GM18505 (cell line): ENCODE data around the gene MYLK.

Source experiments
- ATAC-seq: cut with Tn5 transposase; IDR thresholded peaks from one replicate; pipeline ENCODE4 v1.9.1; 2021; ENCODE audit not compliant: unreplicated experiment
- POLR2A ChIP-seq: IDR thresholded peaks from 4 replicates; pipeline ENCODE4 v1.6.1; 2011; ENCODE audit warnings: borderline replicate concordance; ENCODE audit not compliant: insufficient read depth, insufficient read length; ENCODE audit errors: extremely low read depth

The MYLK gene

DNA sequence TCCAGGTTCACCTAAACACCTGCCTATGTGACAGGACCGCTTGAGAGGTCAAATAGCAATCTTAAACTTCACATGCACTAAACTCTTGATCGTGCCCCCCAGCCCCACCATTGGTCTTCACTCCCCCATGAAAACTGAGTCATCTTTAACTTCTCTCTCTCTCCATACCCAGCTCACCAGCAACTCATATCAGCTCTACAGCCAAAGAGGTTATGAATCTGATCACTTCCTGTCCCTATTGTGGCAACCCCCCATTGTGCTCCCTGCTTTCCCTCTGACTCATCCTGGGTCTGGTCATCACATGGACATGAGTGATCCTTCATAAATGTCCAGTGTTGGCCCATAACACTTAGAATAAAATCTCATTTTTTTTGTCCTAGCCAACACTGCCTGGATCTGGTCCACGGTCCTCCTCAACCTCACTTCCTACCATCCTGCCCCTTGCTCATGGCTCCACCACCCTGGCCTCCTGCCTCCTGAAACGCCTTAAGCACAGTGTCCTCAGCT lies 195.8 kb downstream of the MYLK start:
- ATAC-seq, result no peak
- TF ChIP-seq POLR2A, result no peak

DNA sequence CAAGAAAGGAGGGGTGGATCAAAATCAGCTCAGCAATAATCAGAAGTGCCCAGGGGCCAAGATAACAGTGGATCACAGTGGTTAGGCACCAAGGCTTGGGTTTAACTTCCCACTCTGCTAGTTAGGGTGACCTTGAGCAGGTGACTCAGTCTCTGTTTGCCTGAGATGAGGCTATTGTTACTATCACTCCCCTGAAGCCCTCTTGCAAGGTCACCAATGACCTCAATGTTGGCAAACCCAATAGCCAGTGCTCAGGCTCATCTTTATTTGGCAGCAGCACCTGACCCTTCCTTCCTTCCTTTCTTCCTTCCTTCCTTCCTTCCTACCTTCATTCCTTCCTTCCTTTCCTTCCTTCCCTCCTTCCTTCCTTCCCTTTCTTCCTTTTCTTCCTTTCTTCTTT lies 196.8 kb downstream of the MYLK start:
- no peak for TF ChIP-seq POLR2A
- no peak for ATAC-seq

DNA sequence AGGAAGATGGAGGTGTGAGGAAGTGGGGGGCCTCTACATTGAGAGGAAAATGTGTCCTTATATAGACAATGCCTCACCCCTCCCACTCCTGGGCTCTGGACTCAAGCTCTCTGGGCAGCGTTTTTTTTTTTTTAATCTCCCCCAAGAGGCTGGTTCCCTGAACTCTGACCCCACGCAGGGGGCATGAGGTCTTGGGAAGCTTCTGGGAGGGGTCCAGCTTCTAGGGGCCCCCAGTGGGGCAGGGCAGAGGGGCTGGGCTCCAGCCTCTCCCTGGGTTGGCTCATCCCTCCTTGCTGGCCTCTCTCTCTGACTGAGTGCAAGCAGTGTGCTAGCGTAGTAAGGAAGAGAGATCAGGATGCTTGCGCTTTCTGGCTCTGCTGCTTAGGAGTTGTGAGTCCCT lies 197.9 kb downstream of the MYLK start:
- ATAC-seq, result no peak
- no peak for TF ChIP-seq POLR2A

DNA sequence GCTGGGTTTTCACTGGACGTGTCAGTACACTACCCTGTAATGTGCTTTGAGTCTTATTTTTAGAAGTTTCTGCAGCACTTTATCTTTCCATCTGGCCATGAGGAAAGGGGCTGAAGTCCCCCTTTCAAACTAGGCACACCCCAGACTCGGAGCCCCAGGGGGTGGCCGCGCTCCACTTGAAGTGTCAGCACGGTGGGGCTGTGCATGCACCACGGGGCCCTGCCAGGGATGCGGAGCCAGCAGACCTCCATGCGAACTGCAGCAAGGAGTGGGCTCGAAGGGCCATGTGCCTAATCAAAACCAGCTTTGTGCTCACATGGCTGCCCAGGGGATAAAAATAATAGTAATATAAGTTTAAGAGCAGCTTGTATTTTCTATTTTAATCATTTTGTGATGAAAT lies 198.4 kb downstream of the MYLK start:
- ATAC-seq, result no peak
- TF ChIP-seq POLR2A, result no peak

DNA sequence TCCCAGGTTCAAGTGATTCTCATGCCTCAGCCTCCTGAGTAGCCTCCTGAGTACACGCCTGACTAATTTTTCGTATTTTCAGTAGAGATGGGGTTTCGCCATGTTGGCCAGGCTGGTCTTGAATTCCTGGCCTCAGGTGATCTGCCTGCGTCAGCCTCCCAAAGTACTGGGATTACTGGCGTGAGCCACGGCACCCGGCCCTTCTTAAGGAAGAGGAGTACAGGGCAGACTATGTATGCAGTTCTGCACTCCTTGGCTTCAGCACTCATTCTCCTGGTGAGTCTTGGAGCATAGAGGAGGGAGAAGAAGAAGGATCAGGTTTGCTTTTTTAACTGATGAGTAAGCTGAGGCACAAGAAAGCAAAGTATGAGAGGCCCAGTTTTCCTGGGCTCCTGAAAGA lies 199.5 kb downstream of the MYLK start:
- ATAC-seq, result no peak
- no peak for TF ChIP-seq POLR2A

DNA sequence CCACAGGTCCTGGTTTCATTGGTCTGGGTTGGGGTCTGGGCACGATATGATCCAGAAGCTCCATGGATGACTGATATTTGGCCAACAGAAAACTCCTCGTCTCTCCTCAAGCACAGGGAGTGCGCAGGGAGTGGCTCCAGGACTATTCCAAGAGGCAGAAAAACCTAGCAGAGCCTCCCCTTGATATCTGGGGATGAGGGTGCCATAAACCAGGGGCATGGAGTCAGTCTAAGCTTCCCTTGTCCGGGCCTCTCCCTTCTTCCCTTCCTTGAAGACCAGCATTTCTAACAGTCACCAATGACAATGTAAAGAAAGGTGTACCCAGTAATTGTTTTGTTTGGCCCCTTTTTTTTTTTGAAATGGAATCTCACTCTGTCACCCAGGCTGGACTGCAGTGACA lies 199.9 kb downstream of the MYLK start:
- TF ChIP-seq POLR2A, result no peak
- ATAC-seq, result no peak

DNA sequence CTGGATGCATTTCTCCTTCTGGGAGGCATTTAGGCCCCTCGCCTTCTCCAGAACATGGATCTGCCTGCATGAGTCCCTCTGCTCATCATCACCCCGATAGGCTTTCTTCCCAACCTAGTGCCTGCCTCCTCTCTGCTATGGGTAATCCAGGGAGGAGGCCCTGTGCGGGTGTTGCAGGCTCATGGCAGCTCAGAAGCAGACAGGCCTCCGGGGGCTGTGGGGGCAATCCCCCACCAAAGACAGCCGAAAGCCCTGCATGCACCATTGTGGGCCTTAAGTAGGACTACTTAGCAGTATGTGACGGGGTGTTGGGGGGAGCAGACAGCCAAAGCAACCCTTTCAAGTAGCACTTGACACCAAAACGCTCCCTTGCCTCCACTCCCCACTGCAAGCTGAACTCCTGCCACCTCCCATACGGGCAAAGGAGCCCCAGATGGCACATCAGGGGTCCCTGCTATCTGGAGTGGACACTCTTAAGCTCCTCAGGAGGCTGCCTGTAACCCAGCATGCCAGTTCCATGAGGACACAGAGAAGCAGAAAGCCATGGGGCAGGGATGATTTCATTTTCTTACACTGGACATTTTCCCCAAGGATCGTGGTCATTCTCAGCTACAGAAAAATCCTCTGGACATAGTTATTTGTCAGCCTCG lies 200.5 kb downstream of the MYLK start:
- no peak for ATAC-seq
- TF ChIP-seq POLR2A, result no peak

DNA sequence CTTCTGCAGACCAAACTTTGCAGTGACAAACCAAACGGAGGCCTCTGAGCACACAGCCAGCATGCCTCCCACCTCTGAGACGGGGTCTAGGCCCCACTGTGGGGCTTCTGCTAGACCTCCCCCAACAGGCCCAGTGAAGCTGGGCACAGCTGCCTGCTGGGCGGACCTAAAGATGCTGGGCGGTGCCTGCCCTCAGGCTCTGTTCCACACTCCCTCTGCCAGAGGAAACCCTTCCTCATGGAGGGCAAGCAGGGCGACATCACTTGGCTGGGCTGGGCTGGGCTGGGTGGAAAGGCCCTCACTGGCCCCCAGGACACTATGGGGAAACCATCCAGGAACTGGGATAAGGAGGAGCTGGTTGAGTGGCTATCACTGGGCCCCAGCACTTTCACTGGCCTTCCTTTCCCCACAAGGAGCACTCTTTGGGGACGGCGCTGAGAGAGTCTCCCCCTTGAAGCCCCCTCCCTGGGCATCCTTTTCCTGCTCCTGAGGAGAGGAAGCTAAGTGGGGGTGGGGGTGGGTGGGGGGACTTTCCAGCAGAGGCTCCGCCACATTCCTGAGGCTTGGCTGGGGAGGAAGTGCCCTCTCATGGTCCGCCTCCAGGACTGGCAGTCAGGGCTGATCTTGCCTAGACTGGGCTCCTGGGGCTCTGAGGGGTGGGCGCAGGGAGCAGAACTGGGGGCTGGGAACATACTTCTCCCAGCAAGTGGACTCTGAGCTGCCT lies 201.2 kb downstream of the MYLK start:
- no peak for TF ChIP-seq POLR2A
- ATAC-seq, result no peak

DNA sequence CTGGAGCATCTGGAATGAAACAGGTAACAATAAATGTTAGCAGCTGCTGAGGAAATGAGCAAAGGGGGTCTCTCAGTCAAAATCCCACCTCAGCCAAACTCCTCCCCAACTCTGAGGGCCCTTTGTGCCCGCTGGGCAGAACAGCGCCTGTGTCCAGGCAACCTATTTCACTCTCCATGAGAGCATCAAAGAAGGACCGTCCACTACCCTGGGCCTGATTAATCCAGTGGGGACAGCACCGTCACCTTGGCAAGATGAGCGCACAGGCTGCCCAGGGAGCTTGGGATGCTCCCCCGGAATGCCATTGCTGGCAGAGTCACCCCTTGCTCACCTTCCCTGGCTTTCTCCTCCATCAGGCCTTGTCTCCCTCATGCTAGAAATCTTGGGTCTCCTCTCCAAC lies 201.8 kb downstream of the MYLK start:
- no peak for TF ChIP-seq POLR2A
- no peak for ATAC-seq

DNA sequence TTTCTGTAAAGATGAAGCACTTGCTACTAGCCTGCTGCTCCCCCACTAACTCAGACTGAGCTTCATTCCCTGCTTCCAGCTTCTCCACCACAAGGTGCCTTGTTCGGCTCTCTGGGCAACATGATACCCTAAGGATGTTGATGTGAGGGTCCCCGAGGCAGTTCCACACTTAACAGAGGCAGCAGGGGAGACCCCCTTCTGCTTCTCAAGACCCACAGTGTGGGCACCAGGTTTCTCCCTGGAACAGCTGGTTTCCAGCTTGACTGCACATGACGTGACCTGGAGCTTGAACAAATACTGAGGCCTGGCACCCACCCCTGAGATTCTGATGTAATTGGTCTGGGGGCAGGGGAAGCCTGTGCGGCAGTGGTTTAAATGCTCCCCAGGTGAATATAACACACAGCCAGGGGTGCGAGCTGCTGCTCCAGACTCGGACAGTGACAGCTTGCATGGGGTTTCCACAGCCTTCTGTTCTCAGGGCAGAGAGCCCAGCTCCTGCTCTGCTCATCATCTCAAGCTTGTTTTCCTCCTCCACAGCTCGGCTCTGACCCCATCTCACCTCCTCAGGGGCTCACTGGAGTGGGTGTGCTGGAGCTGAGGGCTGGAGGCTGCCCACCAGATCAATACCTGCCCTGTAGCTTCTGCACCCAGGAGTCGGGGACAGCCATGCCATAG lies 204.3 kb downstream of the MYLK start:
- no peak for TF ChIP-seq POLR2A
- ATAC-seq, result no peak

DNA sequence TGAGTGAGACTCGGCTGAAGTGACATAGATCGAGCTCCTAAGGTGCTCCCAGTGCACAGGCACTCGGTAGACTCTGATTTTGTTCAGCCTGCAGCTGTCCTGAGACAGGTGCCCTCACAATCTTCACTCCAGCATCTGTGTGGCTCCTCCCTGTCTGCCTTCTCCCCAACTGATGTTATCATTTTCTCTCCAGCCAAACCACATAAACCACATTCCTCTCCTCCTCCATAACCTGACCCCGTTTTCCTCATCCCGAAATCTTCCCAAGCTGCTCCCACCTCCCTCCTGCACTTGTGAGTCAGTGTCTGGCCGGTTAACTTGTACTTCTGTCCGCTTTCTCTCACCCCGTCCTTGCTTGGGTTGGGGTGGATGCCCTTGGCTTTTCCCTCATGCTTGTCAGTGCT lies 206.0 kb downstream of the MYLK start:
- ATAC-seq, result no peak
- no peak for TF ChIP-seq POLR2A

DNA sequence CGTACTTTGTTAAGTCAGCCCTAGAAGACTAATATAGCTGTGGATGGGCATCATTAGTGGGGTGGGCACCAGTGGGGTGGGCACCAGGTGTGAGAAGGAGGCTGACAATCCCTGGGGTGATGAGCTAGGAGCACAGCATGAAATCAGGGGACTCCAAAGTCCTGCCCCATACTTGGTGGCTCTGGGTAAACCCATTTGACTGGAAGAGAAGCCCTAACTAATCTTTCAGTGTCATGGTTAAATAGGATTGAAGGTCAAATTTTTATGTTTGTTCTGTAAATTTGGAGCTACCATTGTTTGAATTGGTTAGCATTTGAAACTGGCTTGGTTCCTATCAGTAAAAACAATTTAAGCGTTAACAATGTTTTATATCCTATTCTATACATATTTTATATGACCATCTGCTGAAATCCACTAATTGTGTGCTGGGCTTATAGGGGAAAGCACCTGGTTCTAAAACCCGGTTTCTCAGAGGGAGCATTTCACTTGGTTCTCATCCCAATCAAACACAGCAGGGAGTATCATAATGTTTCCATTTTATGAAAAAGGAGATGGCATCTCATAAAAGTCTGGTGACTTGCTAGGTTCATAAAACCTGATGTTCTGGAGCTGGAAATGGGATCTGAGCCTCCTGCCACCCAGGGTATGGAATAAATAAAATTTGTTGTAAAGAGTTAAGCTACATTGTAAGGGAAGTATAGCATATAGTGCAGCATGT lies 211.5 kb downstream of the MYLK start:
- ATAC-seq, result no peak
- TF ChIP-seq POLR2A, result no peak

DNA sequence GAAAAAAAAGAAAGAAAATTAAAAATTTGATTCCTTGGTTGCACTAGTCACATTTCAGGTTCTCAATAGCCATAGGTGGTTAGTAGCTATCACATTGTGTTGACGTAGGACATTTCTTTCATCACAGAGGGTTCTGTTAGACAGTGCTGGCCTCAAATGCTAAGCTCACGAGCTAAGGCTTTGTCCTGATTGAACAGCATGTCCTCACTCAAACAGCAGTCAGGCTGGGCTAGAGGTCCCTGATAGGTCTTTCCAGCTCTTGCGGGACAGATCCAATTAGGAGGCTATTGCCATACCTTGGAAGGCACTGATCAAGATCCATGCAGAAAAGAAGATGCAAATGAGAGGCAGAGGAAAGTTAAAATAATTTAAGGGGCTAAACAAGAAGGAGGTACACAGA lies 213.4 kb downstream of the MYLK start:
- no peak for ATAC-seq
- TF ChIP-seq POLR2A, result no peak
